IMR-90 (cell line): ENCODE measurements around the gene SF3B2. TPM values are rescaled to one million over a fixed set of nuclear protein-coding genes. Genes with fewer than 3 reads are reported as not detected.

ENCODE experiments used
- ATAC-seq: fragments of 200-7000 bp; cut with Tn5 transposase; 2 replicates; pipeline ENCODE4 v1.9.1; 2020; ENCODE audit warnings: low read depth, mild to moderate bottlenecking, moderate library complexity
- BruUV-seq: library from RNA; stranded (reverse); fragments of 400-500 nt; replicated peaks from 2 replicates; lab custom pipeline; 2021; lab: Mats Ljungman, UMichigan
- CTCF ChIA-PET: fragments of 300-600 bp; formaldehyde crosslinking; extraction: SDS; loops from one replicate; lab custom pipeline; 2021; ENCODE audit warnings: antibody characterized with exemption; lab: Yijun Ruan, JAX
- POLR2A ChIA-PET: fragments of 300-600 bp; sonication (Branson Sonifier 250); formaldehyde crosslinking; loops from one replicate; lab custom pipeline; 2022; ENCODE audit warnings: antibody characterized with exemption; ENCODE audit not compliant: unreplicated experiment; lab: Charles Lee
- DNase-seq: peaks from one replicate; pipeline ENCODE4 v3.0.0; 2013
- H2AFZ ChIP-seq: replicated peaks from 2 replicates; pipeline ENCODE3; 2013; ENCODE audit warnings: low read length, mild to moderate bottlenecking; ENCODE audit not compliant: poor library complexity
- H2AK5ac ChIP-seq: 2 replicates; pipeline ENCODE4 v1.6.1; 2013; ENCODE audit warnings: low read depth, low read length, inconsistent platforms
- H2AK9ac ChIP-seq: replicated peaks from 2 replicates; pipeline ENCODE3; 2013; ENCODE audit warnings: mild to moderate bottlenecking, low read depth, low read length, moderate library complexity; ENCODE audit not compliant: poor library complexity
- H2BK120ac ChIP-seq: 2 replicates; pipeline ENCODE4 v1.6.1; 2013; ENCODE audit warnings: low read depth, low read length, inconsistent platforms
- H2BK15ac ChIP-seq: 3 replicates; pipeline ENCODE4 v1.6.1; 2013; ENCODE audit warnings: low read depth, low read length, inconsistent platforms
- H2BK20ac ChIP-seq: 2 replicates; pipeline ENCODE4 v1.6.1; 2013; ENCODE audit warnings: low read depth, mild to moderate bottlenecking, inconsistent platforms, low read length, moderate library complexity
- H2BK5ac ChIP-seq: 2 replicates; pipeline ENCODE4 v1.6.1; 2013; ENCODE audit warnings: mild to moderate bottlenecking, low read depth, low read length, inconsistent platforms; ENCODE audit not compliant: poor library complexity, severe bottlenecking
- H3K14ac ChIP-seq: replicated peaks from 2 replicates; pipeline ENCODE4 v1.6.1; 2013; ENCODE audit warnings: low read depth, low read length, inconsistent platforms
- H3K18ac ChIP-seq: 2 replicates; pipeline ENCODE4 v1.6.1; 2013; ENCODE audit warnings: low read depth, low read length, control low read depth
- H3K23ac ChIP-seq: 2 replicates; pipeline ENCODE4 v1.6.1; 2013; ENCODE audit warnings: low read depth, low read length, inconsistent platforms
- H3K27ac ChIP-seq: 2 replicates; pipeline ENCODE4 v1.5.1; 2013; ENCODE audit warnings: mild to moderate bottlenecking, control low read depth, low read length; ENCODE audit not compliant: insufficient read depth
- H3K27me3 ChIP-seq: 2 replicates; pipeline ENCODE4 v1.6.1; 2013; ENCODE audit warnings: low read length; ENCODE audit not compliant: control insufficient read depth, insufficient read depth
- H3K36me3 ChIP-seq: 2 replicates; pipeline ENCODE4 v1.6.1; 2013; ENCODE audit warnings: low read length, mixed read lengths; ENCODE audit not compliant: control insufficient read depth, insufficient read depth
- H3K4ac ChIP-seq: 2 replicates; pipeline ENCODE4 v1.6.1; 2013; ENCODE audit warnings: low read depth, low read length, inconsistent platforms
- H3K4me1 ChIP-seq: 2 replicates; pipeline ENCODE4 v1.6.1; 2013; ENCODE audit warnings: low read length, mixed read lengths; ENCODE audit not compliant: control insufficient read depth, insufficient read depth
- H3K4me2 ChIP-seq: 2 replicates; pipeline ENCODE4 v1.6.1; 2013; ENCODE audit warnings: low read depth, mild to moderate bottlenecking, control low read depth, low read length, moderate library complexity
- H3K4me3 ChIP-seq: 2 replicates; pipeline ENCODE4 v1.5.1; 2013; ENCODE audit warnings: low read depth, mild to moderate bottlenecking, control low read depth, low read length, moderate library complexity; ENCODE audit not compliant: insufficient read depth
- H3K56ac ChIP-seq: 2 replicates; pipeline ENCODE4 v1.6.1; 2013; ENCODE audit warnings: low read length, inconsistent platforms; ENCODE audit not compliant: insufficient read depth; ENCODE audit errors: extremely low read depth
- H3K79me1 ChIP-seq, 2 experiments: 2 replicates each; pipeline ENCODE4 v1.6.1; 2013; ENCODE audit warnings: low read length in 2 of 2, inconsistent platforms in 1 of 2, low read depth in 1 of 2
- H3K9ac ChIP-seq: 2 replicates; pipeline ENCODE4 v1.6.1; 2013; ENCODE audit warnings: low read depth, low read length, control low read depth
- H3K9me1 ChIP-seq: 2 replicates; pipeline ENCODE4 v1.6.1; 2013; ENCODE audit warnings: low read length, inconsistent platforms; ENCODE audit not compliant: insufficient read depth
- H3K9me3 ChIP-seq: 2 replicates; pipeline ENCODE4 v1.6.1; 2013; ENCODE audit warnings: low read length; ENCODE audit not compliant: control insufficient read depth, insufficient read depth
- H4K20me1 ChIP-seq: 2 replicates; pipeline ENCODE4 v1.6.1; 2013; ENCODE audit warnings: low read length, inconsistent platforms; ENCODE audit not compliant: insufficient read depth
- H4K5ac ChIP-seq: 2 replicates; pipeline ENCODE4 v1.6.1; 2013; ENCODE audit warnings: mild to moderate bottlenecking, low read depth, low read length, control low read depth
- H4K8ac ChIP-seq, 2 experiments: 2 replicates each; pipeline ENCODE4 v1.6.1; 2013; ENCODE audit warnings: low read depth in 2 of 2, low read length in 2 of 2, control low read depth in 1 of 2, inconsistent platforms in 1 of 2
- H4K91ac ChIP-seq: 2 replicates; pipeline ENCODE4 v1.6.1; 2013; ENCODE audit warnings: low read depth, low read length, inconsistent platforms; ENCODE audit not compliant: insufficient read depth
- BHLHE40 ChIP-seq: fragments of 150-350 bp; IDR thresholded peaks from 2 replicates; pipeline ENCODE4 v1.6.1; 2016; ENCODE audit warnings: mild to moderate bottlenecking, low read depth, low read length
- CEBPB ChIP-seq: IDR thresholded peaks from 2 replicates; pipeline ENCODE4 v1.6.1; 2012; ENCODE audit warnings: low read depth, low read length, improper control_type of control experiment
- CHD1 ChIP-seq: IDR thresholded peaks from 2 replicates; pipeline ENCODE4 v1.6.1; 2012; ENCODE audit warnings: low read depth, low read length, improper control_type of control experiment
- ELK1 ChIP-seq: fragments of 150-350 bp; IDR thresholded peaks from 2 replicates; pipeline ENCODE4 v1.6.1; 2016; ENCODE audit warnings: low read depth, mild to moderate bottlenecking, low read length, moderate library complexity, borderline replicate concordance
- FOS ChIP-seq: fragments of 150-350 bp; IDR thresholded peaks from 2 replicates; pipeline ENCODE4 v1.6.1; 2016; ENCODE audit warnings: low read depth, low read length
- MAFK ChIP-seq: IDR thresholded peaks from 2 replicates; pipeline ENCODE4 v1.6.1; 2012; ENCODE audit warnings: low read depth, low read length, improper control_type of control experiment
- MAZ ChIP-seq: IDR thresholded peaks from 2 replicates; pipeline ENCODE4 v1.6.1; 2012; ENCODE audit warnings: low read depth, mild to moderate bottlenecking, low read length, improper control_type of control experiment, moderate library complexity, borderline replicate concordance
- MXI1 ChIP-seq: IDR thresholded peaks from 2 replicates; pipeline ENCODE4 v1.6.1; 2012; ENCODE audit warnings: low read depth, mild to moderate bottlenecking, low read length, moderate library complexity, borderline replicate concordance
- NFE2L2 ChIP-seq: fragments of 150-350 bp; IDR thresholded peaks from 2 replicates; pipeline ENCODE4 v1.6.1; 2016; ENCODE audit warnings: low read depth, mild to moderate bottlenecking, low read length
- RAD21 ChIP-seq: IDR thresholded peaks from 2 replicates; pipeline ENCODE4 v1.6.1; 2012; ENCODE audit warnings: low read length, improper control_type of control experiment
- RCOR1 ChIP-seq: IDR thresholded peaks from 2 replicates; pipeline ENCODE4 v1.6.1; 2012; ENCODE audit warnings: mild to moderate bottlenecking, low read length, improper control_type of control experiment; ENCODE audit not compliant: insufficient replicate concordance
- SMC3 ChIP-seq: fragments of 150-350 bp; IDR thresholded peaks from 2 replicates; pipeline ENCODE4 v1.6.1; 2016; ENCODE audit warnings: low read depth, mild to moderate bottlenecking, antibody characterized with exemption, low read length, moderate library complexity
- USF2 ChIP-seq: fragments of 150-350 bp; IDR thresholded peaks from 2 replicates; pipeline ENCODE4 v1.6.1; 2017; ENCODE audit warnings: mild to moderate bottlenecking, antibody characterized with exemption, low read length, low read depth
- WGBS, 2 experiments: methylation state at CpG; one replicate each; pipeline versions ENCODE4 v1.1.5 to v1.1.7; 2013; ENCODE audit warnings: missing lambda C conversion rate in 2 of 2; ENCODE audit not compliant: insufficient read length in 1 of 2; ENCODE audit errors: extremely low coverage in 2 of 2; 5-methylcytosine and 5-hydroxymethylcytosine counted together
- dilution Hi-C: fragments of 300-500 bp; cut with HindIII; formaldehyde crosslinking; loops from one replicate; pipeline ENCODE4 v1.14.3; 2018; ENCODE audit warnings: low sequenced_read_pairs; ENCODE audit not compliant: unreplicated experiment
- in situ Hi-C: fragments of 300-500 bp; cut with MboI; formaldehyde crosslinking; loops from 3 replicates; pipeline ENCODE4 v1.14.3; 2019; ENCODE audit warnings: low sequenced_read_pairs, inconsistent platforms, mixed read lengths
- intact Hi-C: fragments of 100-400 bp; cut with micrococcal nuclease; formaldehyde crosslinking; loops from 2 replicates; pipeline ENCODE4 v1.10.0; 2022
- polyA plus RNA-seq, 3 experiments: library from polyadenylated mRNA; depleted of rRNA; stranded (reverse); fragments of >200 nt; gene quantifications; 2 replicates each; pipeline ENCODE4 v1.2.3, GENCODE V29; 2012; ENCODE audit warnings: low replicate concordance in 1 of 3
- total RNA-seq: library from RNA; depleted of rRNA; stranded (reverse); fragments of >200 nt; gene quantifications from 2 replicates; pipeline ENCODE4 v1.2.3, GENCODE V29; 2012

SF3B2 gene
- total and polyA plus RNA-seq, 2 of the 4 experiments (the other 2 are of a cell fraction): 120 to 122 TPM

GRCh38 chr11:66112601-66113499 is 60.7 kb downstream of the SF3B2 start:
- in situ Hi-C loops (no loop called here), dilution Hi-C loops (no loop called here), intact Hi-C loops (loop anchor here (5.0 kb wide), 1 partner anchor 41 kb away; the partner anchor contains the start of gene PACS1)
- Histone ChIP-seq H3K9me3 (no peaks in the 10 kb centered on the region), H3K36me3 (no peaks in the 10 kb centered on the region), H3K4ac (peak overlapping the region; percentile 76; the same call in 1 of the 2 replicates), H3K23ac (peak overlapping the region; percentile 61), H3K9ac (peak overlapping the region; percentile 7; the same call in 1 of the 2 replicates), H2BK120ac (peak overlapping the region; percentile 70), H2AFZ (no peak overlapping the region), H2AK5ac (peak overlapping the region; percentile 86; the same call in 1 of the 2 replicates), H3K4me1 (peaks cover 15% of the 10 kb centered on the region), H3K27ac (peak overlapping the region; percentile 88), H4K20me1 (peaks cover 13% of the 10 kb centered on the region; the same call in 1 of the 2 replicates), H4K5ac (peak overlapping the region; percentile 45; the same call in 1 of the 2 replicates), H2BK20ac (peak overlapping the region; percentile 44; the same call in 1 of the 2 replicates), H3K18ac (peak overlapping the region; percentile 78; the same call in 1 of the 2 replicates), H2AK9ac (no peak overlapping the region), H3K79me1 (peaks cover 35 to 78% of the 10 kb centered on the region in 2 experiments), H4K8ac (peak overlapping the region; percentile 38 to 55), H3K56ac (peak overlapping the region; percentile 2; the same call in 1 of the 2 replicates), H3K4me2 (peak overlapping the region; percentile 95), H3K14ac (peak overlapping the region; percentile 66), H2BK5ac (peak overlapping the region; percentile 86), H3K4me3 (no peak overlapping the region), H2BK15ac (peak overlapping the region; percentile 66; the same call in 1 of the 3 replicates), H4K91ac (no peak overlapping the region), H3K9me1 (peaks cover 17% of the 10 kb centered on the region), H3K27me3 (no peaks in the 10 kb centered on the region)
- DNase-seq (peak; percentile 90), ATAC-seq (peak; percentile 76)
- BruUV-seq: no TSS peak
- POLR2A ChIA-PET: no interaction called here
- CTCF ChIA-PET: no interaction called here
- no CpG with 5 or more reads among the region's 3 CpGs for WGBS, 2 experiments
- TF ChIP-seq RAD21 (no peak), SMC3 (no peak), NFE2L2 (peak; percentile 67; the same call in 1 of the 2 replicates), CHD1 (no peak), USF2 (no peak), CEBPB (no peak), MAZ (no peak), ELK1 (no peak), BHLHE40 (no peak), MAFK (0 out of 2 replicates have a peak, but pooled peaks have one; percentile 16), MXI1 (no peak), RCOR1 (no peak), FOS (peak; percentile 81)
